Tibial artery (tissue), 4 donors: ENCODE results near the gene PRND.

Source experiments
- DNase-seq, 2 donors: peaks; one replicate each; pipeline ENCODE4 v3.0.0-alpha.2; 2019
- H3K27ac ChIP-seq, 2 donors: fragments of 200-600 bp; sonication (generic) in 1 of 2; 1 replicate in 1 of 2; 2 replicates in 1 of 2; pipeline ENCODE4 v1.5.1; 2018 to 2019; ENCODE audit warnings: mild to moderate bottlenecking in 1 of 2
- H3K27me3 ChIP-seq, 2 donors: fragments of 200-600 bp; sonication (generic) in 1 of 2; one replicate each; pipeline versions ENCODE4 v1.5.1 to v1.6.0; 2016 to 2019
- H3K36me3 ChIP-seq, 3 donors: fragments of 200-600 bp; sonication (generic) in 2 of 3; one replicate each; pipeline ENCODE4 v1.5.1; 2016 to 2019; ENCODE audit warnings: mild to moderate bottlenecking in 2 of 3
- H3K4me1 ChIP-seq, 4 donors: fragments of 200-600 bp; sonication (generic) in 2 of 4; 1 replicate in 3 of 4; 2 replicates in 1 of 4; pipeline ENCODE4 v1.5.1; 2016 to 2019
- H3K4me3 ChIP-seq, 2 donors: fragments of 200-600 bp; sonication (generic) in 1 of 2; 1 replicate in 1 of 2; 2 replicates in 1 of 2; pipeline ENCODE4 v1.5.1; 2018 to 2019; ENCODE audit warnings: mild to moderate bottlenecking in 2 of 2
- H3K9me3 ChIP-seq, 3 donors: fragments of 200-600 bp; sonication (generic) in 1 of 3; one replicate each; pipeline ENCODE4 v1.5.1; 2016 to 2019
- intact Hi-C: fragments of 100-400 bp; cut with DNase I; formaldehyde crosslinking; loops from one replicate; pipeline ENCODE4 v1.15.0; 2023; ENCODE audit warnings: low total_unique reads
- TF ChIP-seq, protein P1 (sequence below), 2 experiments: fragments of 200-600 bp in 1 of 2; fragments of 450-650 bp in 1 of 2; IDR thresholded peaks; one replicate each; pipeline ENCODE4 v1.5.1; 2017 to 2019; ENCODE audit warnings: antibody characterized with exemption in 2 of 2, mild to moderate bottlenecking in 1 of 2, moderate library complexity in 1 of 2

The PRND gene

DNA sequence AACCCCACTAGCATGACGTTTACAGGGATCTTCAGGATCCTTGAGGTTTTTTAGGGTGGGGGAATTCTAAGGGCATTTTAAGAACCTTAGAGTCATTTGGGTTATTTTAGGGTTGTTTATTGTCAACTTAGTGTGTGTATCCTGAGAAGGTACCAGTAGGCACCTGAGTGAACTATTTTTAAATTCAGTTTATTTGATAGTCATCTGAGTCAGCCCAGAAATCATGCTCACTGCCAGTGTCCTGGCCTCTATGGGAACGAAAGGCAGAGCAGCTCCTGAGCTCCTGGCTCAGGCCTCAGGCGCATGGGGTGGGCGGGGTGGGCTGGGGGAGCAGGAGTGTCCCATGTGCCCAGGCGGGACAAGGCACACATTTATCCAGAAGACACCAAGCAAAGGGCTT, 52.0 kb downstream of the PRND start:
- Histone ChIP-seq H3K27me3 (no peaks in the 10 kb centered on the region), H3K9me3 (no peaks in the 10 kb centered on the region), H3K36me3 (no peaks in the 10 kb centered on the region), H3K4me1 (no peaks in the 10 kb centered on the region), H3K4me3 (no peak overlapping the region), H3K27ac (no peak overlapping the region)
- TF ChIP-seq, protein P1, sequence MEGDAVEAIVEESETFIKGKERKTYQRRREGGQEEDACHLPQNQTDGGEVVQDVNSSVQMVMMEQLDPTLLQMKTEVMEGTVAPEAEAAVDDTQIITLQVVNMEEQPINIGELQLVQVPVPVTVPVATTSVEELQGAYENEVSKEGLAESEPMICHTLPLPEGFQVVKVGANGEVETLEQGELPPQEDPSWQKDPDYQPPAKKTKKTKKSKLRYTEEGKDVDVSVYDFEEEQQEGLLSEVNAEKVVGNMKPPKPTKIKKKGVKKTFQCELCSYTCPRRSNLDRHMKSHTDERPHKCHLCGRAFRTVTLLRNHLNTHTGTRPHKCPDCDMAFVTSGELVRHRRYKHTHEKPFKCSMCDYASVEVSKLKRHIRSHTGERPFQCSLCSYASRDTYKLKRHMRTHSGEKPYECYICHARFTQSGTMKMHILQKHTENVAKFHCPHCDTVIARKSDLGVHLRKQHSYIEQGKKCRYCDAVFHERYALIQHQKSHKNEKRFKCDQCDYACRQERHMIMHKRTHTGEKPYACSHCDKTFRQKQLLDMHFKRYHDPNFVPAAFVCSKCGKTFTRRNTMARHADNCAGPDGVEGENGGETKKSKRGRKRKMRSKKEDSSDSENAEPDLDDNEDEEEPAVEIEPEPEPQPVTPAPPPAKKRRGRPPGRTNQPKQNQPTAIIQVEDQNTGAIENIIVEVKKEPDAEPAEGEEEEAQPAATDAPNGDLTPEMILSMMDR (IDR thresholded peaks at IDR 0.05): no peak
- intact Hi-C loops: no loop called here
- DNase-seq: no peak

DNA sequence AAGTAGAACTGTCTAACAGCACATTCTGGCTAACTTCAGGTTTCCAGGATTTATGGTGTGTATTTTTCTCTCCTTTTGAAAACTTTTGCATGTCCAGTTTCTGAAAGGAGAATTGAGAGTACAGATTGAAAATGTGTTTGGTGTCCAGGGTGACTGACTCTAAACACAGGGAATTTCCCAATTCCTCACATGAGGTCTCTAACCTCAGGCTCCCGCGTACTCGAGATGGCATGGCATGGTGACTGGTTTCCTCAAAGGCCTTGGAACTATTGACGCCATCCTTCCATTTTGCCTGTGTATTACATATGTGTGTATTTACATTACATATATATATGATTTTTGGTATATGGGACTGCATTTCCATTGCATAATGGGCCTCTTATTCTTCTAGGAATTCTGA, 52.5 kb downstream of the PRND start:
- Histone ChIP-seq H3K9me3 (no peaks in the 10 kb centered on the region), H3K4me1 (no peaks in the 10 kb centered on the region), H3K27ac (no peak overlapping the region), H3K36me3 (no peaks in the 10 kb centered on the region), H3K27me3 (no peaks in the 10 kb centered on the region), H3K4me3 (no peak overlapping the region)
- TF ChIP-seq, protein P1 (IDR thresholded peaks at IDR 0.05): no peak
- no peak for DNase-seq
- intact Hi-C loops: no loop called here

- Histone ChIP-seq H3K27ac (no peak overlapping the region), H3K4me3 (no peak overlapping the region)
- intact Hi-C loops: no loop called here
These were observed 53.8 kb downstream of the PRND start for GRCh38 chr20:4775322-4776078.

GRCh38 chr20:4776079-4776630, 54.4 kb downstream of the PRND start:
- Histone ChIP-seq H3K27ac (no peak overlapping the region), H3K4me1 (no peaks in the 10 kb centered on the region), H3K9me3 (no peaks in the 10 kb centered on the region), H3K27me3 (no peaks in the 10 kb centered on the region), H3K36me3 (no peaks in the 10 kb centered on the region), H3K4me3 (no peak overlapping the region)
- DNase-seq: no peak
- intact Hi-C loops: no loop called here
- TF ChIP-seq, protein P1 (IDR thresholded peaks at IDR 0.05): no peak

More at GRCh38 chr20:4775322-4776078, 53.8 kb downstream of the PRND start:
- no peak for DNase-seq
- TF ChIP-seq, protein P1 (IDR thresholded peaks at IDR 0.05): no peak
- Histone ChIP-seq H3K9me3 (no peaks in the 10 kb centered on the region), H3K4me1 (no peaks in the 10 kb centered on the region), H3K36me3 (no peaks in the 10 kb centered on the region), H3K27me3 (no peaks in the 10 kb centered on the region)
